NK-92 (cell line): ENCODE data around the gene TACC3.

Source experiments
- DNase-seq: peaks from one replicate; lab custom pipeline; 2025; ENCODE audit not compliant: unreplicated experiment; lab: John Stamatoyannopoulos, UW

The TACC3 gene

GRCh38 chr4:1744552-1744951, 23.2 kb downstream of the TACC3 start:
- no peak for DNase-seq

- no peak for DNase-seq
Measured at GRCh38 chr4:1745165-1745564, 23.8 kb downstream of the TACC3 start.

- no peak for DNase-seq
Measured at GRCh38 chr4:1745697-1746096, 24.4 kb downstream of the TACC3 start.

DNA sequence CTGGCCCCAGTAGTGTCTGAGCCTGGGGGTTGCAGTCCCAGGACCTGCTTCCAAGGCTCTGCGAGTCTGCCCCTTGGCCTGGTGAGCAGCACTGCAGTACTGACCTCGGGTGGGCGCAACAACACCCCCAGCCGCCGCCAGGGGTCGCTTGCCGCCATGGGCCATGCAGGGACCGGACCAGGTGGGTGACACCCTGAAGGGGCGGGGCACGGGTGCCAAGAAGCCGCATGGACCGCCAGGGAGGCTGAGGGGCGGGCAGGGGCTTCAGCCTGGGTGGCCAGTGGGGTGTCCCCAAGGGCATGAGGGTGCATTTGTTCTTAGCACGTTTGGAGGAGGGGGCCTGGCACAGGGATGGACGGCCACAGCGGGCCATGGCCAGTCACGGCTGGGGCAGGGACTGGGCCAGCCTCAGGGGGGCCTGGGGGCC, 25.0 kb downstream of the TACC3 start:
- DNase-seq, result no peak

DNA sequence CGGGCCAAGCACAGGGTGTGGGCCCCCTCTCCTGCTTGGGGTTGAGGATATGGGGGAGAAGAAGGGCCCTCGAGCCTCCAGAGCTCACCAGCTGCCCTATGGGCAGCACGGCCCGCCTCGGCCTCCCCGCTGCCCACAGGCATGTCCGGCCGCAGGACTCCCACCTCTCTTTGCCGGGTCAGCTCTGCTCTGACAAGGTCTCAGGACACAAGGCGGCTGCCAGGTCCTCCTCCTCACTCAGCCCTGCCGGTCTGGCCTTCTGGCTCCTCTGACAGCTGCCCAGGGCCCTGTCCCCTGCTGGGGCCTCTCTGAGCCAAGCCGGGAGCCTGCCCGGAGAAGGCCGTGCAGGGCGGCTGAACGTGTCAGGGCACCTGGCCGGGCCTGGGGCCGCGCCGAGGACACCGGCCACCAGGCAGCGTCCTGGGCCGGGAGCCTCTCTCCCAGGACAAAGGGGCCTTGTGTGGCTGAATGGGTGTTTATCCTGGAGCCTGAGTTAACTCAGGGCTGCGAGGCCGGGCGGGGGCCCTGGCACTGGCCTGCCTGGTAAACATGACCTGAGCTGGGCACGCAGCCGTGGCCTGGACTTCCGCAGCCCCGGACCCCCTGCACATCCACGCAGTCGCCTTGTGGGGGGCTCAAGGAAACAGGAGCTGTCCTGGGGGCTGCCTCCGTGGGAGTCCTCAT, 25.7 kb downstream of the TACC3 start:
- DNase-seq, result no peak

DNA sequence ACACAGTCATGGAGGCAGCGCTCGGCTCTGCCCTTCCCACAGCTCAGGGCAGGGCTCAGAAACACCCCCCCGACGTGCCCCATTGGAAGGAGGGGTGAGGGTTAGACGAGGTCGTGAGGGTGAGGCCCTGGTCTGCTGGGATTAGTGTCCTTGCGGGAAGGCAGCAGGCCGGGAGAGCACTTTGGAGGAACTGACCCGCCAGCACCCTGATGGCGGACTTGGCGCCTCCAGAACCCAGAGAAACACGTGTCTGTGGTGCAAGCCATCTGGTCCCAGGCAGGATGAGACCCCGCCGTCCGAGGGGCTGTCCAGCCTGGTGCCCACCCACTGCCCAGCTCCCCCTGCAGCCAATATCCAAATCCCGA, 26.3 kb downstream of the TACC3 start:
- no peak for DNase-seq

DNA sequence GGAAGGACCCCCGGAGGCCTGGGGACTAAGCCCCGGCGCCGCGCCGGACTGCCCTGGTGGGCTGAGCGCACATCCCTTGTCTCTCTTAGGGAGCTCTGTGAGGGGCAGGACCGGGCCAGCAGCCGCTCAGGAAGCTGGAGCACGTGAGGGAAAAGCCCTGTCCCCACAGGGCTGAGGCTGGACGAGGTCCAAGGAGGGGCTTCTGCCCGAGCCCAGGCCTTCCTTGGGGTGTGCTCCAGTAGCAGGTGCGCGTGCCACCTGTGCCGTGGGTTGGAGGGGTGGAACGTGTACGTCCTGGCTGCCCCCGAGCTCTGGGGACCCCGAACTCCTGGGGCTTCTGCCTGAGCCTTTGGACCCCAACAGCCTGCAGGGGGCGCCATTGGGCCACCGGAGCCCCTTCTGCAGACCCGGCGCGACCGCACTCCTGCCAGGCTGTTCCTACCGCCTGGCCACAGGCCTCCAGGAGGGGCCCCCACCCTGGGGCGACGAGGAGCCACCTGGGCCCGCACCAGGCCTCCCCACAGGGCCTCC, 27.2 kb downstream of the TACC3 start:
- no peak for DNase-seq

GRCh38 chr4:1749370-1749769, 28.0 kb downstream of the TACC3 start:
- no peak for DNase-seq

DNA sequence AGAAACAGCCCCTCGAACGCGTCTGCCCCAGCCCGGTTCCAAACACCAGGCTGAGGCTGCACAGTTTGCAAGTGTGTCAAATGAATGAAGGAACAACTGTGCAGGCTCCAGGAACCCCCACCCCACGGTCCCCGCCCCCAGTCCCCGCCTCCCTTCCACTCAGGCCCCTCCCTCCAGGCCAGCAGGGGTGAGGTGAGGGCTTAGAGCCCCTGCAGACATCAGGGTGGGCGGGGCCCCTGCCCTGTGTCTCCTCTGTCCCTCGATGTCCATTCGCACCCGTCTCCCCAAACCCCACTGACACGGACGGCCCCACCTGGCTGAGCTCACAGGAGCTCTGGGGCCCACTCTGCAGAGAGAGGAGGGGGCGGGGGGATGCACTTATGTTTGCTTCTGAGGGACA, 28.5 kb downstream of the TACC3 start:
- DNase-seq, result no peak

DNA sequence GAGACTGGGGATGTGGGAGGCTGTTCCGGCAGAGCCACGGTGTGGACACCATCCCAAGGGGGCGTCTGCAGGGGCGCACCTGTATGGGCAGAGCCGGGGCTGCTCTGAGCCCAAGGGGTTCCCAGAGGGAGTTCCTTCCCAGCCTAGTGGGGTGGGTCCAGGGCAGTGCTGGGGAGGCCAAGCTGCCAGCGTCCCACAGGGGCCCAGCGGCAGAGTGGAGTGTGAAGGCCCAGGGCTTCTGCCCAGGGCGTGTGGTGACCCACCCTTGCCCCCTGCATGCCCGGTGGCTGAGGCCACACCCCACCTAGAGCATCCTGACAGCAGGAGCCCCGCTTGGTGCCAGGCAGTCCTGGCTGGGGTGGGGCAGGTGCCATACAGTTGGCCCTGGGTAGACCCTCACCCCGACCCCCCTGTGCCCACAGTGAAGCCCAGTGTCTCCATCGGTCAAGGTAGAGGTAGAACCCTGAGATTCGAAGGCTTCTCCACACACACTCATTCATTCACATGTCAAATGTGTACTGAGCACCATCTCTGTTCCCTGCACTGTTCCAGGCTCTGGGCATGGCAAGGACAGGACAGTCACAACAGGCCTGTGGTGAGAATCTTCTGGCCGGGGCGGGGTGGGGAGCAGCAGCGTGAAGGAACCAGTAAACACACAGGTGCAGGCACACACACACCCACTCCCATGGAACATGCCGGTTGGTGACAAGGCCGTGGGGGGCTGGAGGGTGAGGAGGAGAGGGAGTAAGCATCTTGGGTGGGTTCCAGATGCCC, 29.2 kb downstream of the TACC3 start:
- DNase-seq, result no peak

- no peak for DNase-seq
Measured at GRCh38 chr4:1751155-1751918, 30.0 kb downstream of the TACC3 start.

GRCh38 chr4:1751919-1752283, 30.6 kb downstream of the TACC3 start:
- no peak for DNase-seq

DNA sequence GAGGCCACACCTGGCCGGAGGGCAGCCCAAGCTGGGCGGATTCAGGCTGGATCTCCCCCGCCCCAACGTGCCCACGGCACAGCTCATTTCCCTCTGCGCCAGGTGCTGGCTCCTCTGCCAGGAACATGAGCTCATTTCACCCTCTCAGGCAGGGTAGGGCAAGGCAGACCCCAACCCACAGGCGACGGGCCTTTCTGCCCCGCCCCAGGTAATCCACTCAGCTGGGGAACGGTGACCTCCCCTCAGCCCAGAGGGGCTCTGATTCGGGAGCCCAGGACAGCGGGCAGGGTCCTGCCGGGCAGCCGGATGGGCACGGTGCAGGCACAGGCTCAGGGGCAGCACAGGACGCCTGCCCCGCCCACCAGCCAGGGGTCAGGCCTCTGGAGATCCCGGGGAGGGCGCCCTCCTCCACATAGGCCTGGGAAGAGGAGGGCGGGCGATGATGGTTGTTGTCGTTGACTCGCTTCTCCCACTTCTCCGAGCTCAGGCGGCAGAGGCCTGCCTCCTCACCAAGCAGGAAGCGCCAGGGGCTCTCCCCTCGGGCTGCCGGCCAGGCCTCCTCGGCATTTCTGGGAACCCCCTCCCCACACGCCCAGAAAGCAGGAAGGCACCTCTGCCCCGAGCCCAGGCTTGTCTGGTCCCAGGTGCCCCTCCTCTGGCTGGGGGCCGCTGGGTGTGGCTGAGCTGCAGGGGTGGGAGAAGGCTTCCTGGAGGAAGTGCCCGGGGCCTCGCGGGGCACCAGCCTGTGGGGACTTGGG, 31.1 kb downstream of the TACC3 start:
- no peak for DNase-seq

DNA sequence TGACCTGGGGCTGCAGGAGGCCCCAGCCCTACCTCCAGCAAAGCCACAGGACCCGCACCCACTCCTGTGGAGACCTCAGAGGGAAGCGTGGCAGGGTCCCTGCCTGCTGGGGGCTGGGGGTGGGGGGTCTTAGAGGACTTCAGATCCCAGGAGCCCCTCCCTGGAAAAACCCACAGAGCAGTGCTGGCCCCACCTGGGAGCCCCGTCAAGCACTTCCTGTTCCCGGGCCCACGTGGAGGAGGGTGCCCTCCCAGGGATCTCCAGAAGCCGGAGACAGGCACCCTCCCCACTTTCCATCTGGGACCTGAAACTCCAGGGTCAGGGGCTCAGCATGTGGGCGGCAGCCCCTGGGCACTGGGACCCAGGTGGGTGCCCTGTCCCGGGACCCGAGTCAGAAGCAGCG, 32.0 kb downstream of the TACC3 start:
- DNase-seq, result no peak

GRCh38 chr4:1753697-1754311, 32.5 kb downstream of the TACC3 start:
- no peak for DNase-seq

DNA sequence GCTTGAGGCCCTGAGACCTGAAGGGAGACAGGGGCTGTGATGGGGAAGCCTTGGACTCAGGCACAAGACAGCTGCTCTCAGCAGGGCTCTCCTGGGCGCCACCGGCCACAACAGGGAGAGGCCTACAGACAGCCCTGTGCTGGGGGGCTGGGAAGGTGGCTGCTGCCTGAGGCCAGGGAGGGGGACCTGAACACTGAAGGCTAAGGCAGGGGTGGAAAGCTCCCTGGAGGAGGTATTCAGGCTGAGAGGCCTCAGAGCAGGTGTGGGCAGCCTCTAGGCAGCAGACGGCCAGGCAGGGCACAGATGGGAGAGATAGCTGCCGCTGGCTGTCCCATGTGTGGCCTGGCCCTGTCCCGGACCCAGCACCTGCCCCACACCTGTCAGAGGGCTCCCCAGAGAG, 33.0 kb downstream of the TACC3 start:
- no peak for DNase-seq

- no peak for DNase-seq
Measured at GRCh38 chr4:1755297-1755696, 34.0 kb downstream of the TACC3 start.

DNA sequence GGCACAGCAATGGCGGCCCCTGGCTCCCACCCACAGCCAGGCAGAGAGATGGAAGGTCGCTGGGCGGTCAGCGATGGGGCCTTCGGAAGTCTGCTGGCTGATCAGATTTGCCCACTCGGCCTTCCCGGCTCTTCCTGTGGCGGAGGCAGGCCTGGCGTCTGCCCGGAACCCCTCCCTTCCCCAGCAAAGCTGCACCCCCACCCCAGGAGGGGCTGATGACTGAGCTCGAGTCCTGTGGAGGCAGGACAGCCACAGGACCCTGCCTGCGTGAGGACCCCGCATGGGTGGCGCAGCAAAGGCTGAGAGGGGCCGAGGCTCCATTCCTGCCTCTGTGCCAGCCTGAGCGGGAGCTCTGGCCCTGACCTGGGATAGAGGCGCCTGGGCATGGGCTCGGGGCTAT, 34.8 kb downstream of the TACC3 start:
- no peak for DNase-seq

- no peak for DNase-seq
Measured at GRCh38 chr4:1756893-1757779, 35.8 kb downstream of the TACC3 start.

DNA sequence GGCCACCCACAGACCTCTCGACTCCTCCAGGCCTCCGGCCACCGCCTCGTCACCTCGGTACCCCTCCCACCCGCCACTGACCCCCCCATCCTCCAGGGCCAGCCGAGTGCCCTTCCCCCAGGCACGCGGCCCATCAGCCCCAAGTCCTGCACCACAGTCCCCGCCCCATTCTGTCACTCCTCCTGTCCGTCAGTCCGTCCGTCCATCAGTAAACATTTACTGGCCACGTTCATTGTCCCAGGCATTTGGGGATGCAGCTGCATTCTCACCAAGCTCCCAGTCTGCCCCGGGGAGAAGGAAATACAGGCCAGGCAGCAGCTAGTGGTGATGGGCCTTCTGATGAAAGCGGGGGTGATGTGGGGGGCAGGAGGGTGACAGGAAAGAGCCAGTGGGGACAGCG, 36.5 kb downstream of the TACC3 start:
- DNase-seq, result no peak
